HG02884 (cell line): Measurements from ENCODE around the gene PALM.

ENCODE experiments used
- ATAC-seq: cut with Tn5 transposase; IDR thresholded peaks from one replicate; pipeline ENCODE4 v1.9.1; 2021; ENCODE audit warnings: mild to moderate bottlenecking, moderate library complexity; ENCODE audit not compliant: unreplicated experiment

Gene PALM

GRCh38 chr19:750640-751423 lies 42.1 kb downstream of the PALM start, which contains the start of gene MISP:
Gene MISP (plus strand): TSS chr19:751112. CDS start chr19:756947, 5,835 bp downstream.
- no peak for ATAC-seq

- no peak for ATAC-seq
Measured at GRCh38 chr19:751501-752341, 43.0 kb downstream of the PALM start.

- no peak for ATAC-seq
Measured at GRCh38 chr19:752652-753517, 44.1 kb downstream of the PALM start.

GRCh38 chr19:754530-754929 lies 45.8 kb downstream of the PALM start:
- ATAC-seq, result no peak

DNA sequence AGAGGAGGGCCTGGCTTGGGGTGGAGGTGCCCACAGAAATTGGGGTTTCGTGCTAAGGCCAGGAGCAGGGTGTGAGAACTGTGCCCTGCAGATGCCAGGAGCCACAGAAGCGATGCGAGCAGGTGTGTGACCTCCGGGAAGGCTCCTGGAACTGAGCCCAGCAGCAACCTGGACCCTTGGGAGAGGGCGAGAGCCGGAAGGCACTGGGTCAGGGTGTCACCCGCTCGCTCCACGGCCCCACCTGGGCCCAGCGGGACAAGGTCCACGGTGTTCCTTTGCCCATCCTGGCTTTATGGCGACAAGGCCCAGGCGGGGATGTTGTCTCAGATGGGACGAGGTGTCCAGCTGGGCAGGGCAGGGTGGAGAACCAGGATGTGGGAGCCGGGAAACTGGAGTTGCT lies 46.3 kb downstream of the PALM start:
- no peak for ATAC-seq

DNA sequence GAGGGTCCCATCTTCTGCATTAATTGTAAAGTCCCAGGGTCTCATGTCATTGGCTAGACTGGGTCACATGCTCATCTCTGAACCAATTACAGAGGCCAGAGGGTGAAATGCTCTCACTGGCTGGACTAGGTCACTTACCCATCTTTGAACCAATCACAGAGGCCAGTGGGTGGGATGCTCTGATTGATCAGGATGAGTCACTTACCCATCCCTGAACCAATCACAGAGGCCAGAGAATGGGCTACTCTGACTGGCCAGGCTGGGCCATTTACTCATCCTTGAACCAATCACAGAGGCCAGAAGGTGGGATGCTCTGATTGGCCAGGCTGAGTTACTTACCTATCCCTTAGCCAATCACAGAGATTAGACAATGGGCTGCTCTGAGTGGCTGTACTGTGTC lies 47.5 kb downstream of the PALM start:
- no peak for ATAC-seq

DNA sequence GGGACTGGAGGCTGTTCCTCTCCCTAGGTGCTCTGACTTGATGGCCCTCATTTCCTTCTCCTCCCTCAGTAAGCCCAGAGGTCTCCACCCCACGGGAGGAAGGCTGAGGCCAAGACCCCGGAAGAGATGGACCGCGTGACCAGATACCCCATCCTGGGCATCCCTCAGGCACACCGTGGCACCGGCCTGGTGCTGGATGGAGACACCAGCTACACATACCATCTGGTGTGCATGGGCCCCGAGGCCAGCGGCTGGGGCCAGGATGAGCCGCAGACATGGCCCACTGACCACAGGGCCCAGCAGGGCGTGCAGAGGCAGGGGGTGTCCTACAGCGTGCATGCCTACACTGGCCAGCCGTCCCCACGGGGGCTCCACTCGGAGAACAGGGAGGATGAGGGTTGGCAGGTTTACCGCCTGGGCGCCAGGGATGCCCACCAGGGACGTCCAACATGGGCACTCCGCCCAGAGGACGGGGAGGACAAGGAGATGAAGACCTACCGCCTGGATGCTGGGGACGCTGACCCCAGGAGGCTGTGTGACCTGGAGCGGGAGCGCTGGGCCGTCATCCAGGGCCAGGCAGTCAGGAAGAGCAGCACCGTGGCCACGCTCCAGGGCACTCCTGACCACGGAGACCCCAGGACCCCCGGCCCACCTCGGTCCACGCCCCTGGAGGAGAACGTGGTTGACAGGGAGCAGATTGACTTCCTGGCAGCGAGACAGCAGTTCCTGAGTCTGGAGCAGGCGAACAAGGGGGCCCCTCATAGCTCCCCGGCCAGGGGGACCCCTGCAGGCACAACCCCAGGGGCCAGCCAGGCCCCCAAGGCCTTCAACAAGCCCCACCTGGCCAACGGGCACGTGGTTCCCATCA lies 48.3 kb downstream of the PALM start:
- ATAC-seq, result no peak

DNA sequence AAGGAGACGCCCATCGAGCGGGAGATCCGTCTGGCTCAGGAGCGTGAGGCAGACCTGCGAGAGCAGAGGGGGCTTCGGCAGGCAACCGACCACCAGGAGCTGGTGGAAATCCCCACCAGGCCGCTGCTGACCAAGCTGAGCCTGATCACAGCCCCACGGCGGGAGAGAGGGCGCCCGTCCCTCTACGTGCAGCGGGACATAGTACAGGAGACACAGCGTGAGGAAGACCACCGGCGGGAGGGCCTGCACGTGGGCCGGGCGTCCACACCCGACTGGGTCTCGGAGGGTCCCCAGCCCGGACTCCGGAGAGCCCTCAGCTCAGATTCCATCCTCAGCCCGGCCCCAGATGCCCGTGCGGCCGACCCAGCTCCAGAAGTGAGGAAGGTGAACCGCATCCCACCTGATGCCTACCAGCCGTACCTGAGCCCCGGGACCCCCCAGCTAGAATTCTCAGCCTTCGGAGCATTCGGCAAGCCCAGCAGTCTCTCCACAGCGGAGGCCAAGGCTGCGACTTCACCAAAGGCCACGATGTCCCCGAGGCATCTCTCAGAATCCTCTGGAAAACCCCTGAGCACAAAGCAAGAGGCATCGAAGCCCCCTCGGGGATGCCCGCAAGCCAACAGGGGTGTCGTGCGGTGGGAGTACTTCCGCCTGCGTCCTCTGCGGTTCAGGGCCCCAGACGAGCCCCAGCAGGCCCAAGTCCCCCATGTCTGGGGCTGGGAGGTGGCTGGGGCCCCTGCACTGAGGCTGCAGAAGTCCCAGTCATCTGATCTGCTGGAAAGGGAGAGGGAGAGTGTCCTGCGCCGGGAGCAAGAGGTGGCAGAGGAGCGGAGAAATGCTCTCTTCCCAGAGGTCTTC lies 49.3 kb downstream of the PALM start:
- no peak for ATAC-seq

DNA sequence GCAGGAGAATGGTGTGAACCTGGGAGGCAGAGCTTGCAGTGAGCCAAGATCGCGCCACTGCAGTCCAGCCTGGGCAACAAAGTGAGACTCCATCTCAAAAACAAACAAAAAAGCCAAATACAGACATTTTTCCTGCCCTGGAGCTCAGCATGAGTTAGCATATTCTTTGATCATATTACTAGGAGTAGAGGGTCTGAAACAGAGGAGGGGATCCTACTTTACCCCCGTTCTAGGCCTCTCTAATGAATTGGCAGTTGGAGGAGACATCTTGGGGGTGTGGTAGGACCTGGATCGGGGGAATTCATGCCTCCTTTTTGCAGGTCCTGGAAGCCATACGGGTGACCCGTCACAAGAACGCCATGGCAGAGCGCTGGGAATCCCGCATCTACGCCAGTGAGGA lies 54.4 kb downstream of the PALM start:
- no peak for ATAC-seq

DNA sequence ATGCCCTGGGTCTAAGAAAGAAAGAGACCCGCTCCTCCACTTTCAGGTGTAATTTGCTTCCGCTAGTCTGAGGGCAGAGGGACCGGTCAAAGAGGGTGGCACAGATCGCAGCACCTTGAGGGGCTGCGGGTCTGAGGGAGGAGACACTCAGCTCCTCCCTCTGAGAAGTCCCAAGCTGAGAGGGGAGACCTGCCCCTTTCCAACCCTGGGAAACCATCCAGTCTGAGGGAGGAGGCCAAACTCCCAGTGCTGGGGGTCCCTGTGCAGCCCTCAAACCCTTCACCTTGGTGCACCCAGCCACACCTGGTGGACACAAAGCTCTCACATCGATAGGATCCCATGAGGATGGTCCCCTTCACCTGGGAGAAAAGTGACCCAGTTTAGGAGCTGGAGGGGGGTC lies 55.1 kb downstream of the PALM start:
- no peak for ATAC-seq

GRCh38 chr19:764301-764700 lies 55.6 kb downstream of the PALM start:
- no peak for ATAC-seq

DNA sequence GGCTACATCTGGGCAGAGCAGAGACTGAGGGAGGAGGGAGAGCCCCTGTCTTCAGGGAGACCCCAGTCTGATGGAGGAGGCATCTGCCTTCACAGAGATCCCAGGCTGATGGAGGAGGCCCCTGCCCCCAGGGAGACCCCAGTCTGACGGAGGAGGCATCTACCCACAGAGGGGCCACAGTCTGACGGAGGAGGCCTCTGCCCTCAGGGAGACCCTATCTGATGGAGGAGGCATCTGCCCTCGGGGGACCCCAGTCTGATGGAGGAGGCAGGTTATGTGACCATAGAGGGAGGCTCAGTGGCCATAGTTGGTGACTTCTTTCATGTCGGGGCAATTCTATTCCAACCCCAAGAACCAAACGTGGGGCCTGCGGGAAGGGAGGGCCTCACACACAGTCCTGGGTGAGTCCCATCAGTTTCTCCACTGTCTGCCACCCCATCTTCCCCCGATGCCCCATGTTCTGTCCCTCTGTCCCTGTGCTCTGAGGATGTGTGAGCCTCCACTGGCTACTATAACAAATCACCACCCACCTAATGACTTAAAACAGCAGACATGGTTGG lies 56.5 kb downstream of the PALM start:
- no peak for ATAC-seq

DNA sequence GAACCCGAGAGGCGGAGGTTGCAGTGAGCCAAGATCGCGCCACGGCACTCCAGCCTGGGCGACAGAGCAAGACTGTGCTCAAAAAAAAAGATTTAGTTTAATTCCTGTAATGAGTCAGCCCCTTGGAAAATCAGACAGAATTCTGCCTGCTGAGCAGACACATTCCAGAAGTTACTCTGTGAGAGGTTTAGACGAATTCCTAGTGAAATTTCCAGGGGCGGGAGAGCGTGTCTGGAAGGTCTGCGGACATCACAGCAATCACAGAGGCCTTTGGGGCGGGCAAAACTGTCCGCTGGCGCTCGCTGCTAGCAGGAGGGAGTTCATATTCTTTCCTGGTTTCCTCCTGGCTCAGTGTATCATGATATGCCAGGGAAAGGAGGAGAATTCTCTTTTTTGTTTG lies 59.7 kb downstream of the PALM start:
- ATAC-seq, result no peak

DNA sequence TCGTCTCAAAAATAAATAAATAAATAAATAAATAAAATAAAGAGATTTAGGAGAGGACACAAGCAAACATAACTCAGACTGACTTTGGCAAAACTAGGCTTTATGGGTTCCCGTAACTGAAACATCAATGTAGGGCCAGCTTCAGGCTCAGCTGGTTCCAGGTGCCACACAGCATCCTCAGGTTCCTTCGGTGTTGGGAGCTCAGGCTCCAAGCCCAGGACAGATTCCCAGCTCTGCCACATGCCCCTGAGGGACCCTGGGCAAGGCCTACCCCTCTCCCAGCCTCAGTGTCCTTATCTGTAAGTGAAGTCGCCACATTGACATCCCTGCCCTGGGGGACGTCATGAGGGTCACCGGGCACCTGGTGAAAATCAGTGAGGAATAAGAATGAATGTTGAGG lies 60.9 kb downstream of the PALM start:
- no peak for ATAC-seq

- ATAC-seq, result no peak
Measured at GRCh38 chr19:771332-771785, 62.6 kb downstream of the PALM start.

DNA sequence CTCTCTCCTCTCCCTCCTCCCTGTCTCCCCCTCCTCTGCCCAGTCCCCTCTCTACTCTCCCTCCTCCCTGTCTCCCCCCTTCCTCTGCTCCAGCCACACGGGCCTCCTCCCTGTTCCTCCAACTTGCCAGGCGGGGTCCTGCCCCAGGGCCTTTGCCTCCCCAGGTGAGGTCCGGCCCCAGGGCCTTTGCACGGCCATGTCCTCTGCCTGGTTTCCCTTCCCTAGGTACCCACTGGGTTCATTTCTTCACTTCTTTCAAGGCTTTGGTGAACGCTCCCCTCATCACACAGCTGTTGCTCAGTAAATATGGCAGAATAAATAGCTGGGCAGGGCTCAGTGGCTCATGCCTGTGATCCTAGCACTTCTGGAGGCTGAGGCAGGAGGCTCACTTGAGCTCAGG lies 63.3 kb downstream of the PALM start:
- no peak for ATAC-seq

GRCh38 chr19:772730-773436 lies 64.1 kb downstream of the PALM start:
- ATAC-seq, result no peak

GRCh38 chr19:776549-776948 lies 67.8 kb downstream of the PALM start:
- no peak for ATAC-seq
